ENCODE measurements around the gene DNTTIP2.

- TF ChIP-seq, protein P1, sequence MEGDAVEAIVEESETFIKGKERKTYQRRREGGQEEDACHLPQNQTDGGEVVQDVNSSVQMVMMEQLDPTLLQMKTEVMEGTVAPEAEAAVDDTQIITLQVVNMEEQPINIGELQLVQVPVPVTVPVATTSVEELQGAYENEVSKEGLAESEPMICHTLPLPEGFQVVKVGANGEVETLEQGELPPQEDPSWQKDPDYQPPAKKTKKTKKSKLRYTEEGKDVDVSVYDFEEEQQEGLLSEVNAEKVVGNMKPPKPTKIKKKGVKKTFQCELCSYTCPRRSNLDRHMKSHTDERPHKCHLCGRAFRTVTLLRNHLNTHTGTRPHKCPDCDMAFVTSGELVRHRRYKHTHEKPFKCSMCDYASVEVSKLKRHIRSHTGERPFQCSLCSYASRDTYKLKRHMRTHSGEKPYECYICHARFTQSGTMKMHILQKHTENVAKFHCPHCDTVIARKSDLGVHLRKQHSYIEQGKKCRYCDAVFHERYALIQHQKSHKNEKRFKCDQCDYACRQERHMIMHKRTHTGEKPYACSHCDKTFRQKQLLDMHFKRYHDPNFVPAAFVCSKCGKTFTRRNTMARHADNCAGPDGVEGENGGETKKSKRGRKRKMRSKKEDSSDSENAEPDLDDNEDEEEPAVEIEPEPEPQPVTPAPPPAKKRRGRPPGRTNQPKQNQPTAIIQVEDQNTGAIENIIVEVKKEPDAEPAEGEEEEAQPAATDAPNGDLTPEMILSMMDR (IDR thresholded peaks at IDR 0.05; ENCODE audit: poor library complexity): no peak
- TF ChIP-seq EZH2phosphoT487 (IDR thresholded peaks at IDR 0.05; ENCODE audit: low read depth, severe bottlenecking, unreplicated experiment): no peak
These were observed 9.4 kb downstream of the DNTTIP2 start for GRCh38 chr1:93869653-93870052.

All from hepatocyte (in vitro differentiated cells).